Trophoblast cell (in vitro differentiated cells and primary cell): ENCODE results near the gene ULK3.

Source experiments
- DNase-seq, 2 donors: peaks; one replicate each; pipeline ENCODE4 v3.0.0-alpha.2; 2016
- H2AFZ ChIP-seq: 2 replicates; pipeline ENCODE4 v1.6.1; 2013; ENCODE audit warnings: low read length, moderate library complexity, mild to moderate bottlenecking; ENCODE audit not compliant: insufficient read depth, poor library complexity
- H2AK5ac ChIP-seq: 2 replicates; pipeline ENCODE4 v1.6.1; 2013; ENCODE audit warnings: mild to moderate bottlenecking, low read length
- H2BK120ac ChIP-seq: 2 replicates; pipeline ENCODE4 v1.6.1; 2013; ENCODE audit warnings: low read length, mild to moderate bottlenecking, moderate library complexity; ENCODE audit not compliant: insufficient read depth, poor library complexity
- H2BK12ac ChIP-seq: 2 replicates; pipeline ENCODE4 v1.6.1; 2013; ENCODE audit warnings: mild to moderate bottlenecking, low read length, moderate library complexity
- H2BK5ac ChIP-seq: 2 replicates; pipeline ENCODE4 v1.6.1; 2013; ENCODE audit warnings: low read length, low read depth, moderate library complexity, mild to moderate bottlenecking; ENCODE audit not compliant: poor library complexity
- H3K14ac ChIP-seq: 2 replicates; pipeline ENCODE4 v1.6.1; 2013; ENCODE audit warnings: mild to moderate bottlenecking, low read length
- H3K18ac ChIP-seq: 2 replicates; pipeline ENCODE4 v1.6.1; 2013; ENCODE audit warnings: mild to moderate bottlenecking, low read length
- H3K23ac ChIP-seq: 2 replicates; pipeline ENCODE4 v1.6.1; 2013; ENCODE audit warnings: low read length
- H3K27ac ChIP-seq: 2 replicates; pipeline ENCODE4 v1.5.1; 2013; ENCODE audit warnings: low read depth, mild to moderate bottlenecking, inconsistent platforms, low read length, moderate library complexity
- H3K27me3 ChIP-seq: 2 replicates; pipeline ENCODE4 v1.6.1; 2013; ENCODE audit warnings: inconsistent platforms, mild to moderate bottlenecking, low read length, moderate library complexity; ENCODE audit not compliant: insufficient read depth
- H3K36me3 ChIP-seq, 2 experiments: 1 replicate in 1 of 2; 2 replicates in 1 of 2; pipeline ENCODE4 v1.6.1; 2013; ENCODE audit warnings: low read length in 2 of 2, mild to moderate bottlenecking in 2 of 2, moderate library complexity in 1 of 2; ENCODE audit not compliant: insufficient read depth in 2 of 2, control insufficient read depth in 1 of 2
- H3K4ac ChIP-seq: 2 replicates; pipeline ENCODE4 v1.6.1; 2013; ENCODE audit warnings: low read depth, mild to moderate bottlenecking, low read length, moderate library complexity
- H3K4me1 ChIP-seq, 2 experiments: 1 replicate in 1 of 2; 2 replicates in 1 of 2; pipeline ENCODE4 v1.6.1; 2013; ENCODE audit warnings: low read length in 2 of 2, mild to moderate bottlenecking in 2 of 2, moderate library complexity in 1 of 2; ENCODE audit not compliant: insufficient read depth in 2 of 2, control insufficient read depth in 1 of 2
- H3K4me2 ChIP-seq: 2 replicates; pipeline ENCODE4 v1.6.1; 2013; ENCODE audit warnings: inconsistent platforms, mild to moderate bottlenecking, low read length, moderate library complexity
- H3K4me3 ChIP-seq: 2 replicates; pipeline ENCODE4 v1.5.1; 2013; ENCODE audit warnings: mild to moderate bottlenecking, low read depth, low read length, inconsistent platforms
- H3K79me1 ChIP-seq: one replicate; pipeline ENCODE4 v1.6.1; 2013; ENCODE audit warnings: low read length
- H3K79me2 ChIP-seq: 2 replicates; pipeline ENCODE4 v1.6.1; 2013; ENCODE audit warnings: low read length, mild to moderate bottlenecking; ENCODE audit not compliant: control insufficient read depth, insufficient read depth, poor library complexity
- H3K9ac ChIP-seq: 2 replicates; pipeline ENCODE4 v1.6.1; 2013; ENCODE audit warnings: mild to moderate bottlenecking, low read length
- H3K9me3 ChIP-seq: 2 replicates; pipeline ENCODE4 v1.6.1; 2013; ENCODE audit warnings: low read depth, mild to moderate bottlenecking, control low read depth, inconsistent platforms, low read length; ENCODE audit not compliant: insufficient read depth
- H4K12ac ChIP-seq: 2 replicates; pipeline ENCODE4 v1.6.1; 2013; ENCODE audit warnings: low read depth, mild to moderate bottlenecking, low read length, moderate library complexity
- H4K8ac ChIP-seq: 2 replicates; pipeline ENCODE4 v1.6.1; 2013; ENCODE audit warnings: low read depth, mild to moderate bottlenecking, low read length, moderate library complexity
- H4K91ac ChIP-seq: one replicate; pipeline ENCODE4 v1.6.1; 2013; ENCODE audit warnings: low read depth, mild to moderate bottlenecking, low read length, moderate library complexity
- WGBS: extraction: QIAGEN DNeasy Blood & Tissue Kit; methylation state at CpG from one replicate; pipeline ENCODE4 v1.1.7; 2013; ENCODE audit warnings: missing lambda C conversion rate; ENCODE audit not compliant: insufficient read length, insufficient coverage; ENCODE audit errors: extremely low coverage; 5-methylcytosine and 5-hydroxymethylcytosine counted together

Gene ULK3

DNA sequence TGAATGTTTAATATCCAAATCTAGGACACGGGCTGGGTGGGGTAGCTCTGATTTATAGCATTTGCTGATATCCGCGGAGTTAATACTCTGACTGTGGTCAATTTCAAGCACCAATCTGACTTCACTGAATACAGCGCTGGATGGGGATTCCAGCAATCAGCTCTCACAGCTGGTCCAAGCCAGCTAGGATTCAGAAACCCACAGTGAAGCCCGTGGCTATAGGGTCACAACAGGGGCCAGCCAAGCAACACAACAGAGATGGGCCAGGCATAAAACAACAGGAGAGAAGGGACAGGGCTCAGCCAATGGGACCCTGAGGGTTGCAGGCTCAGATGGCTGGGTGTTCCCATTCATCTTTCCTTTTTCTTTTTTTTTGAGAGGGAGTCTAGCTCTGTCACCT lies 35.7 kb downstream of the ULK3 start:
- no peaks in the 10 kb centered on the region for H3K4me1 ChIP-seq
- WGBS: no CpG with 5 or more reads among the region's 5 CpGs
- DNase-seq: no peak
- no peak overlapping the region for H3K14ac ChIP-seq
- no peak overlapping the region for H2AFZ ChIP-seq
- H3K9ac ChIP-seq: no peak overlapping the region
- no peak overlapping the region for H3K18ac ChIP-seq
- peaks cover 15 to 18% of the 10 kb centered on the region in 2 experiments for H3K36me3 ChIP-seq
- no peak overlapping the region for H3K4me3 ChIP-seq
- no peaks in the 10 kb centered on the region for H3K27me3 ChIP-seq
- no peaks in the 10 kb centered on the region for H3K9me3 ChIP-seq
- no peak overlapping the region for H3K4ac ChIP-seq
- no peak overlapping the region for H4K12ac ChIP-seq
- no peak overlapping the region for H2BK12ac ChIP-seq
- no peak overlapping the region for H4K91ac ChIP-seq
- no peak overlapping the region for H3K4me2 ChIP-seq
- H2BK5ac ChIP-seq: no peak overlapping the region
- H3K79me1 ChIP-seq: no peaks in the 10 kb centered on the region
- no peak overlapping the region for H3K23ac ChIP-seq
- no peak overlapping the region for H2AK5ac ChIP-seq
- H3K79me2 ChIP-seq: no peaks in the 10 kb centered on the region
- H4K8ac ChIP-seq: no peak overlapping the region
- no peak overlapping the region for H2BK120ac ChIP-seq
- no peak overlapping the region for H3K27ac ChIP-seq

DNA sequence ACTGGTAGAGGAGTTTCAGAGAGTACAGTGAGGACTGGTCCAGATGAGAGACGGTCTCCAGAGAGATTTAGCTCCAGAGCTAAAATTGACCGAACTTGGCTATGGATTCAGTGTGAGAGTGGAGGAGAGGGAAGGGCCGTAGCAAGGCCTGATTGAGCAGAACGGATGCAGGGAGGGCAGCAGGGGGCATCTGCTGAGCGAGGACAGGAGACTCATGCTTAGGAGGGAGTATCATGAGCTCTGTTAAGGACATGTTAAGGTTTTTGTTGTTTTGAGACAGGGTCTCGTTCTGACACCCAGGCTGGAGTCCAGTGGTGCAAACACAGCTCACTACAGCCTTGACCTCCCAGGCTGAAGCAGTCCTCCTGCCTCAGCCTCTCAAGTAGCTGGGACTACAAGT lies 38.0 kb downstream of the ULK3 start:
- Histone ChIP-seq H3K9me3 (no peaks in the 10 kb centered on the region), H3K4ac (no peak overlapping the region), H3K4me1 (no peaks in the 10 kb centered on the region), H2BK5ac (no peak overlapping the region), H3K79me2 (no peaks in the 10 kb centered on the region), H3K23ac (no peak overlapping the region), H3K36me3 (peaks cover 33 to 41% of the 10 kb centered on the region in 2 experiments), H4K8ac (no peak overlapping the region), H2AFZ (no peak overlapping the region), H4K91ac (no peak overlapping the region), H3K14ac (no peak overlapping the region), H3K4me3 (no peak overlapping the region), H2BK12ac (no peak overlapping the region), H3K9ac (no peak overlapping the region), H3K27me3 (no peaks in the 10 kb centered on the region), H3K18ac (no peak overlapping the region), H3K79me1 (no peaks in the 10 kb centered on the region), H4K12ac (no peak overlapping the region), H3K4me2 (no peak overlapping the region), H3K27ac (no peak overlapping the region), H2AK5ac (no peak overlapping the region), H2BK120ac (no peak overlapping the region)
- WGBS: no CpG with 5 or more reads among the region's 6 CpGs
- no peak for DNase-seq

DNA sequence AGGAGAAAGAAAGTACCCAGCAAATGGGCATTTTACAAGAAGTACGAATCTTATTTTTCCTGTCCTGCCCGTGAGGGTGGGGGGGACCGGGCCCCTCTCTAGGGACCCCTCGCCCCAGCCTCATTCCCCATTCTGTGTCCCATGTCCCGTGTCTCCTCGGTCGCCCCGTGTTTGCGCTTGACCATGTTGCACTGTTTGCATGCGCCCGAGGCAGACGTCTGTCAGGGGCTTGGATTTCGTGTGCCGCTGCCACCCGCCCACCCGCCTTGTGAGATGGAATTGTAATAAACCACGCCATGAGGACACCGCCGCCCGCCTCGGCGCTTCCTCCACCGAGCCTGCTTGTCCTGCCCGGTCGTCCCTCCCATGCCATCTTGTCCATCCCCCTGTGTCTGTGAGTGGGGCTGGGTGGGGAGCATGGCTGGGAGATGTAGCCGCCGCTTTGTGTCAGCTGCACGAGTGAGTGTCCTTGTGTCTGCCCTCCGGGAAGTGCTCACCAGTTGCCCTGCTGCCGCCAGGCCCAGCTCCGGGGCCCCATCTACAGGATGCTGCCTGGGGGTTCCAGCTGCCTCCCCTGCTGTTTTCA lies 40.0 kb downstream of the ULK3 start:
- Histone ChIP-seq H4K91ac (no peak overlapping the region), H2AFZ (no peak overlapping the region), H3K23ac (no peak overlapping the region), H2BK5ac (no peak overlapping the region), H3K4me2 (no peak overlapping the region), H4K8ac (no peak overlapping the region), H3K79me2 (no peaks in the 10 kb centered on the region), H2BK12ac (no peak overlapping the region), H3K4me1 (no peaks in the 10 kb centered on the region), H3K27ac (no peak overlapping the region), H3K9ac (no peak overlapping the region), H2AK5ac (no peak overlapping the region), H2BK120ac (no peak overlapping the region), H3K79me1 (no peaks in the 10 kb centered on the region), H3K4ac (no peak overlapping the region), H3K36me3 (peaks cover 51 to 60% of the 10 kb centered on the region in 2 experiments), H4K12ac (no peak overlapping the region), H3K14ac (no peak overlapping the region), H3K27me3 (no peaks in the 10 kb centered on the region), H3K4me3 (no peak overlapping the region), H3K9me3 (no peaks in the 10 kb centered on the region), H3K18ac (no peak overlapping the region)
- no peak for DNase-seq
- no CpG with 5 or more reads among the region's 31 CpGs for WGBS

DNA sequence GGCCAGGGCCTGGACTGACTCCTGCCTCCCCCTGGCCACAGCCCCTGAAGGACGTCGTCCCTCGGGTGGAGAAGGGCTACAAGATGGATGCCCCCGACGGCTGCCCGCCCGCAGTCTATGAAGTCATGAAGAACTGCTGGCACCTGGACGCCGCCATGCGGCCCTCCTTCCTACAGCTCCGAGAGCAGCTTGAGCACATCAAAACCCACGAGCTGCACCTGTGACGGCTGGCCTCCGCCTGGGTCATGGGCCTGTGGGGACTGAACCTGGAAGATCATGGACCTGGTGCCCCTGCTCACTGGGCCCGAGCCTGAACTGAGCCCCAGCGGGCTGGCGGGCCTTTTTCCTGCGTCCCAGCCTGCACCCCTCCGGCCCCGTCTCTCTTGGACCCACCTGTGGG lies 40.7 kb downstream of the ULK3 start:
- Histone ChIP-seq H3K4ac (no peak overlapping the region), H3K36me3 (peaks cover 51 to 60% of the 10 kb centered on the region in 2 experiments), H3K18ac (no peak overlapping the region), H3K9me3 (no peaks in the 10 kb centered on the region), H4K91ac (no peak overlapping the region), H3K79me2 (no peaks in the 10 kb centered on the region), H2AFZ (no peak overlapping the region), H3K14ac (no peak overlapping the region), H3K27me3 (no peaks in the 10 kb centered on the region), H2BK5ac (no peak overlapping the region), H4K12ac (no peak overlapping the region), H3K79me1 (no peaks in the 10 kb centered on the region), H4K8ac (no peak overlapping the region), H3K4me1 (no peaks in the 10 kb centered on the region), H3K4me3 (no peak overlapping the region), H2AK5ac (no peak overlapping the region), H2BK120ac (no peak overlapping the region), H3K4me2 (no peak overlapping the region), H3K27ac (no peak overlapping the region), H3K9ac (no peak overlapping the region), H2BK12ac (no peak overlapping the region), H3K23ac (no peak overlapping the region)
- DNase-seq: no peak
- WGBS: no CpG with 5 or more reads among the region's 20 CpGs
